ENCODE measurements around the gene RABGAP1L. TPM values are rescaled to one million over a fixed set of nuclear protein-coding genes. Genes with fewer than 3 reads are reported as not detected.
"Not testable (repeated sequence)": the region's sequence is repeated elsewhere in the genome, so short reads cannot be mapped to it uniquely, and the experiment has no call there.

RABGAP1L gene
- polyA plus RNA-seq, 4 donors = 20.6 to 53.9 (median 25.1) TPM

GRCh38 chr1:174848593-174849560 lies 689.6 kb downstream of the RABGAP1L start:
- not testable (repeated sequence) for H3K9me3 ChIP-seq (ENCODE audit: control insufficient read depth in 2 of 2, insufficient read depth in 1 of 2, low read depth in 1 of 2, low read length in 1 of 2); H3K4me1 ChIP-seq (ENCODE audit: control insufficient read depth in 3 of 3, insufficient read depth in 2 of 3, low read depth in 1 of 3, low read length in 2 of 3); FAIRE-seq; DNase-seq; H3K27me3 ChIP-seq (ENCODE audit: control insufficient read depth in 3 of 3, insufficient read depth in 3 of 3, low read length in 3 of 3); H3K27ac ChIP-seq (ENCODE audit: low read depth in 1 of 3, low read length in 2 of 3); H3K36me3 ChIP-seq (ENCODE audit: control insufficient read depth in 3 of 3, insufficient read depth in 2 of 3, low read depth in 1 of 3, low read length in 3 of 3); H3K4me3 ChIP-seq (ENCODE audit: low read depth in 1 of 3, low read length in 3 of 3)
- WGBS, 3 donors = 84 to 87% (median 86%) methylated on average over 7 to 24 of the region's 36 CpGs

DNA sequence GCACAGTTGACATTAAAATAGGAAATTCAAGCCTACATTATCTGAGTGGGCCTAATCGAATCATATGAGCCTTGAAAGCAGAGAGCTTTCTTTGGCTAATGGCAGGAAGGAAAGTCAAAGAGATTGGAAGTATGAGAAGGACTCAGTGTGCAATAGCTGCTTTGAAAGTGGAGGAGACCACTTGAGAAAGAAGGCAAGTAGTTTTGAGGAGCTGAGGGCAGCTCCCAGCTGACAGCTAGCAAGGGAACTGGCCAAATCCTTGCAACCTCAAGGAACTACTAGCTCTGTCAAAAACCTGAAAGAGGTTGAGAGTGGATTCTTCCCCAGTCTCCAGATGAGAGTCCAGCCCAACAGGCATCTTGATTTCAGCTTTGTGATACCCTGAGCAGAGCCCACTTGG lies 691.4 kb downstream of the RABGAP1L start:
- no peak overlapping the region for H3K27ac ChIP-seq (ENCODE audit: low read depth in 1 of 3, low read length in 2 of 3)
- no peaks in the 10 kb centered on the region for H3K9me3 ChIP-seq (ENCODE audit: control insufficient read depth in 2 of 2, insufficient read depth in 1 of 2, low read depth in 1 of 2, low read length in 1 of 2)
- no peaks in the 10 kb centered on the region for H3K4me1 ChIP-seq (ENCODE audit: control insufficient read depth in 3 of 3, insufficient read depth in 2 of 3, low read depth in 1 of 3, low read length in 2 of 3)
- 90 to 96% (median 91%) methylated on average over 1 of the region's 1 CpG for WGBS, 3 donors
- no peak for FAIRE-seq
- no peak overlapping the region for H3K4me3 ChIP-seq (ENCODE audit: low read depth in 1 of 3, low read length in 3 of 3)
- H3K27me3 ChIP-seq (ENCODE audit: control insufficient read depth in 3 of 3, insufficient read depth in 3 of 3, low read length in 3 of 3) = no peaks in the 10 kb centered on the region
- no peaks in the 10 kb centered on the region for H3K36me3 ChIP-seq (ENCODE audit: control insufficient read depth in 3 of 3, insufficient read depth in 2 of 3, low read depth in 1 of 3, low read length in 3 of 3)
- no peak for DNase-seq

- Histone ChIP-seq H3K36me3 (ENCODE audit: control insufficient read depth in 3 of 3, insufficient read depth in 2 of 3, low read depth in 1 of 3, low read length in 3 of 3) (no peaks in the 10 kb centered on the region), H3K9me3 (ENCODE audit: control insufficient read depth in 2 of 2, insufficient read depth in 1 of 2, low read depth in 1 of 2, low read length in 1 of 2) (no peaks in the 10 kb centered on the region), H3K4me1 (ENCODE audit: control insufficient read depth in 3 of 3, insufficient read depth in 2 of 3, low read depth in 1 of 3, low read length in 2 of 3) (no peaks in the 10 kb centered on the region), H3K4me3 (ENCODE audit: low read depth in 1 of 3, low read length in 3 of 3) (no peak overlapping the region), H3K27ac (ENCODE audit: low read depth in 1 of 3, low read length in 2 of 3) (no peak overlapping the region), H3K27me3 (ENCODE audit: control insufficient read depth in 3 of 3, insufficient read depth in 3 of 3, low read length in 3 of 3) (no peaks in the 10 kb centered on the region)
- WGBS, 3 donors = 93 to 96% (median 95%) methylated on average over 1 of the region's 1 CpG
- DNase-seq (no peak), FAIRE-seq (no peak)
Measured at GRCh38 chr1:174858301-174858700, 699.0 kb downstream of the RABGAP1L start.

- no peaks in the 10 kb centered on the region for H3K4me1 ChIP-seq (ENCODE audit: control insufficient read depth in 3 of 3, insufficient read depth in 2 of 3, low read depth in 1 of 3, low read length in 2 of 3)
- FAIRE-seq = no peak
- H3K4me3 ChIP-seq (ENCODE audit: low read depth in 1 of 3, low read length in 3 of 3) = no peak overlapping the region
- WGBS, 3 donors = 76 to 93% (median 81%) methylated on average over 1 of the region's 1 CpG
- H3K36me3 ChIP-seq (ENCODE audit: control insufficient read depth in 3 of 3, insufficient read depth in 2 of 3, low read depth in 1 of 3, low read length in 3 of 3) = peaks cover 0 to 3% (median 0%) of the 10 kb centered on the region in 3 donors
- H3K27me3 ChIP-seq (ENCODE audit: control insufficient read depth in 3 of 3, insufficient read depth in 3 of 3, low read length in 3 of 3) = no peaks in the 10 kb centered on the region
- no peaks in the 10 kb centered on the region for H3K9me3 ChIP-seq (ENCODE audit: control insufficient read depth in 2 of 2, insufficient read depth in 1 of 2, low read depth in 1 of 2, low read length in 1 of 2)
- DNase-seq = no peak
- H3K27ac ChIP-seq (ENCODE audit: low read depth in 1 of 3, low read length in 2 of 3) = no peak overlapping the region
Measured at GRCh38 chr1:174870319-174870718, 711.0 kb downstream of the RABGAP1L start.

DNA sequence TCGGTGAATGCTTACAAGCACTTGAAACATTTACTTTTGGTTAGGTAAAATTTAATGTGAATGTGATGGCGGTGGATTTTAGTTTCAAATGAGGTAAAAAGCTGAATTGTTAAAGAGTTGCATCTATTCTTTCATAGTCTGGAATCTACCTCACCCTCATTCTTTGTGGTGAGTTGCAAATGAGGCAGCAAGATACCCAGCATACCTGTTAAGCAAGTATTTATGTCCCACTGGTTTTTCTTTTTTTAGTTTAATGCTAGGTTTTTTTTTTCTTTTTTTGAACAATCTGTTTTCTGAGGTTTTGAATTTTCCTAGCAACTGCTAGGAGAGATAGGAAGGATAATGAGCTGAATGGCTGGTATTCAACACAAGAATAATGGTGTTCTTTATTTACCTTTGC lies 712.6 kb downstream of the RABGAP1L start:
- H3K9me3 ChIP-seq (ENCODE audit: control insufficient read depth in 2 of 2, insufficient read depth in 1 of 2, low read depth in 1 of 2, low read length in 1 of 2) = no peaks in the 10 kb centered on the region
- H3K27me3 ChIP-seq (ENCODE audit: control insufficient read depth in 3 of 3, insufficient read depth in 3 of 3, low read length in 3 of 3) = no peaks in the 10 kb centered on the region
- H3K4me1 ChIP-seq (ENCODE audit: control insufficient read depth in 3 of 3, insufficient read depth in 2 of 3, low read depth in 1 of 3, low read length in 2 of 3) = no peaks in the 10 kb centered on the region
- H3K27ac ChIP-seq (ENCODE audit: low read depth in 1 of 3, low read length in 2 of 3) = no peak overlapping the region
- peaks cover 0 to 3% (median 0%) of the 10 kb centered on the region in 3 donors for H3K36me3 ChIP-seq (ENCODE audit: control insufficient read depth in 3 of 3, insufficient read depth in 2 of 3, low read depth in 1 of 3, low read length in 3 of 3)
- 76 to 88% (median 84%) methylated on average over 2 of the region's 2 CpGs for WGBS, 3 donors
- H3K4me3 ChIP-seq (ENCODE audit: low read depth in 1 of 3, low read length in 3 of 3) = no peak overlapping the region
- no peak for DNase-seq
- FAIRE-seq = no peak

- 92 to 96% (median 95%) methylated on average over 2 of the region's 2 CpGs for WGBS, 3 donors
- no peaks in the 10 kb centered on the region for H3K9me3 ChIP-seq (ENCODE audit: control insufficient read depth in 2 of 2, insufficient read depth in 1 of 2, low read depth in 1 of 2, low read length in 1 of 2)
- FAIRE-seq = no peak
- DNase-seq = no peak
- H3K27ac ChIP-seq (ENCODE audit: low read depth in 1 of 3, low read length in 2 of 3) = no peak overlapping the region
- H3K27me3 ChIP-seq (ENCODE audit: control insufficient read depth in 3 of 3, insufficient read depth in 3 of 3, low read length in 3 of 3) = no peaks in the 10 kb centered on the region
- no peaks in the 10 kb centered on the region for H3K4me1 ChIP-seq (ENCODE audit: control insufficient read depth in 3 of 3, insufficient read depth in 2 of 3, low read depth in 1 of 3, low read length in 2 of 3)
- H3K36me3 ChIP-seq (ENCODE audit: control insufficient read depth in 3 of 3, insufficient read depth in 2 of 3, low read depth in 1 of 3, low read length in 3 of 3) = peaks cover 0 to 3% (median 0%) of the 10 kb centered on the region in 3 donors
- H3K4me3 ChIP-seq (ENCODE audit: low read depth in 1 of 3, low read length in 3 of 3) = no peak overlapping the region
Measured at GRCh38 chr1:174872615-174873058, 713.3 kb downstream of the RABGAP1L start.

DNA sequence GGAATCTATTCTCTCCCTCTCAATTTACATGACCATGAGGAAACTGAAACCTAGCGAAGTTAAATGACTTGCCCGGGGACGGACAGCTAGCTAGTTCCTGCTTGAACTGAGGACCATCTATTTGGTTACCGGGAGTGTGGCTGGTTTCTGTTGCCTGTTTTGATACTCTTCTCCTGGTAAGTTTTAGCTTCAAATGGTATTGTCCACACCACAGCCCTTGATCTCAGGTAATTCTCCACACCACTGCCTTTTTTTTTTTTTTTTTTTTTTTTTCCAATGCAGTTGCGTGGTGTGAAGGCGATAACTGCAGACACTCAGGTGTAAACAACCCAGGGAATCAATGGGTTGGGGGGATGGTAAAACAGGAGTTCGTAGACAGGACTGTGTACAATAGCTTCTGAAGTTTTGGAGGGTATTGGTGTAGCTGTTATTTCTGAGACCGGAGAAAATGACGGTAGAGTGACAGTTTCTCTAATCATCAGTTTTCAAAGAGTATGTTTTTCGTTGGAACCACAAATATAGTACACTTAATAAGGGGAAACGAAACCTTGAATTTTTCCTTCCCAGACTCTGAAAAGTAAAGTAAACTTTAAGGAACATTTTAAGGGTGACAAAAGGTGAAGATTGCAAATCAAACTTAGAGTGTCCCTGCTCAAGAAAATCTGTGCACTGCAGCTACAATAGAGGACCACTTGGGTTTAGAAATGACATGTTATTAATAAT lies 715.2 kb downstream of the RABGAP1L start:
- peak overlapping the region; percentile 32 to 86 (median 62) for H3K27ac ChIP-seq (ENCODE audit: low read depth in 1 of 3, low read length in 2 of 3)
- DNase-seq (peak; percentile 68 to 71), FAIRE-seq (no peak)
- H3K4me3 ChIP-seq (ENCODE audit: low read depth in 1 of 3, low read length in 3 of 3) = peak overlapping the region in 2 of 3 donors; percentile 34 to 51
- 6 to 30% (median 19%) methylated on average over 11 of the region's 11 CpGs for WGBS, 3 donors
- H3K27me3 ChIP-seq (ENCODE audit: control insufficient read depth in 3 of 3, insufficient read depth in 3 of 3, low read length in 3 of 3) = no peaks in the 10 kb centered on the region
- peaks cover 0 to 8% (median 0%) of the 10 kb centered on the region in 3 donors for H3K36me3 ChIP-seq (ENCODE audit: control insufficient read depth in 3 of 3, insufficient read depth in 2 of 3, low read depth in 1 of 3, low read length in 3 of 3)
- H3K4me1 ChIP-seq (ENCODE audit: control insufficient read depth in 3 of 3, insufficient read depth in 2 of 3, low read depth in 1 of 3, low read length in 2 of 3) = no peaks in the 10 kb centered on the region
- no peaks in the 10 kb centered on the region for H3K9me3 ChIP-seq (ENCODE audit: control insufficient read depth in 2 of 2, insufficient read depth in 1 of 2, low read depth in 1 of 2, low read length in 1 of 2)

GRCh38 chr1:174875306-174875705 lies 716.0 kb downstream of the RABGAP1L start:
- FAIRE-seq (no peak), DNase-seq (peak; percentile 87 to 94)
- WGBS, 3 donors = 10 to 54% (median 47%) methylated on average over 4 of the region's 4 CpGs
- no peaks in the 10 kb centered on the region for H3K9me3 ChIP-seq (ENCODE audit: control insufficient read depth in 2 of 2, insufficient read depth in 1 of 2, low read depth in 1 of 2, low read length in 1 of 2)
- no peaks in the 10 kb centered on the region for H3K4me1 ChIP-seq (ENCODE audit: control insufficient read depth in 3 of 3, insufficient read depth in 2 of 3, low read depth in 1 of 3, low read length in 2 of 3)
- peak overlapping the region; percentile 41 to 86 (median 74) for H3K27ac ChIP-seq (ENCODE audit: low read depth in 1 of 3, low read length in 2 of 3)
- H3K27me3 ChIP-seq (ENCODE audit: control insufficient read depth in 3 of 3, insufficient read depth in 3 of 3, low read length in 3 of 3) = no peaks in the 10 kb centered on the region
- H3K36me3 ChIP-seq (ENCODE audit: control insufficient read depth in 3 of 3, insufficient read depth in 2 of 3, low read depth in 1 of 3, low read length in 3 of 3) = peaks cover 0 to 11% (median 0%) of the 10 kb centered on the region in 3 donors
- peak overlapping the region in 2 of 3 donors; percentile 5 to 36 for H3K4me3 ChIP-seq (ENCODE audit: low read depth in 1 of 3, low read length in 3 of 3)
